Activated naive CD4-positive, alpha-beta T cell treated with anti-CD3 and anti-CD28 coated beads, Interleukin-2, amount 50 U/mL, for 16 hours (primary cell): ENCODE data around the gene USP12.
A peak's percentile ranks its signal among the peaks of the same experiment; 100 is the strongest.

Source experiments
- DNase-seq: peaks from one replicate; pipeline ENCODE4 v3.0.0-alpha.2; 2020

USP12 gene

GRCh38 chr13:27182844-27183497 lies 11.4 kb upstream of the USP12 start:
- DNase-seq: no peak

GRCh38 chr13:27182054-27182453 lies 10.4 kb upstream of the USP12 start:
- DNase-seq: no peak

GRCh38 chr13:27177852-27178251 lies 6.2 kb upstream of the USP12 start:
- DNase-seq: no peak

- DNase-seq: no peak
These were observed 5.1 kb upstream of the USP12 start for GRCh38 chr13:27176470-27177410.

- DNase-seq: no peak
These were observed 3.3 kb upstream of the USP12 start for GRCh38 chr13:27174766-27175455.

GRCh38 chr13:27172495-27172842 lies 858 bp upstream of the USP12 start:
- DNase-seq: no peak

GRCh38 chr13:27171827-27172494 lies 350 bp upstream of the USP12 start:
- DNase-seq: peak; percentile 89

- DNase-seq: peak; percentile 47
These were observed 931 bp downstream of the USP12 start for GRCh38 chr13:27170516-27171243.

- no peak for DNase-seq
These were observed 1.4 kb downstream of the USP12 start for GRCh38 chr13:27170221-27170515.

- no peak for DNase-seq
These were observed 2.5 kb downstream of the USP12 start for GRCh38 chr13:27168906-27169657.

GRCh38 chr13:27168086-27168485 lies 3.5 kb downstream of the USP12 start:
- no peak for DNase-seq

- no peak for DNase-seq
These were observed 5.3 kb downstream of the USP12 start for GRCh38 chr13:27166313-27166712.

GRCh38 chr13:27161980-27162379 lies 9.6 kb downstream of the USP12 start:
- DNase-seq: no peak

GRCh38 chr13:27161423-27161822 lies 10.2 kb downstream of the USP12 start:
- DNase-seq: no peak

- no peak for DNase-seq
These were observed 10.8 kb downstream of the USP12 start for GRCh38 chr13:27160657-27161295.

GRCh38 chr13:27159806-27160563 lies 11.6 kb downstream of the USP12 start:
- no peak for DNase-seq

- no peak for DNase-seq
These were observed 13.3 kb downstream of the USP12 start for GRCh38 chr13:27158335-27158734.

GRCh38 chr13:27151798-27152599 lies 19.6 kb downstream of the USP12 start:
- DNase-seq: no peak

- DNase-seq: no peak
These were observed 21.9 kb downstream of the USP12 start for GRCh38 chr13:27149702-27150101.

GRCh38 chr13:27148900-27149299 lies 22.7 kb downstream of the USP12 start:
- no peak for DNase-seq
